GM12872 (cell line): ENCODE results near the gene BMP8B.

Experiments used
- CTCF ChIP-seq: IDR thresholded peaks from 3 replicates; pipeline ENCODE4 v1.5.1; 2011; ENCODE audit warnings: low read depth, mild to moderate bottlenecking, low read length, moderate library complexity; ENCODE audit not compliant: insufficient read depth

Gene BMP8B

GRCh38 chr1:39829791-39830533 lies 41.3 kb upstream of the BMP8B start:
- no peak for TF ChIP-seq CTCF

DNA sequence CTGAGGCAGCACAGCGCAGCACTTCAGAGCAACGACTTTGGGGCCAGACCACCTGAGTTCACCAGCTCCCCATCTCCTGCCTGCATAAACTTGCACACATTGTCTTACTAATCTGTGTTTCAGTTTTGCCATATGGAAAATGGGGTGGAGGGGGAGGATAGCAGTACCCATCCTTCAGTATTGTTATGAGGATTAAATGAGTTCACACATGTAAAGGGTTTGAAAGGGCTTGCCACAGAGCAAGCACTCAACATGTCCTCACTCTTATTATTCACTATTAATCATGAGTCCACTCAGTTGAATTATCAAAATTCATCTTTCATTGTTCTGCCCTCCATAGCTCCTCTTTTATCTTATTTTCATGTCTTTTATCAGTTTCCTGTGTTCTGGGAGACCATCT lies 40.1 kb upstream of the BMP8B start:
- TF ChIP-seq CTCF: no peak

GRCh38 chr1:39827201-39827600 lies 38.5 kb upstream of the BMP8B start:
- no peak for TF ChIP-seq CTCF

GRCh38 chr1:39826583-39826982 lies 37.9 kb upstream of the BMP8B start:
- no peak for TF ChIP-seq CTCF

DNA sequence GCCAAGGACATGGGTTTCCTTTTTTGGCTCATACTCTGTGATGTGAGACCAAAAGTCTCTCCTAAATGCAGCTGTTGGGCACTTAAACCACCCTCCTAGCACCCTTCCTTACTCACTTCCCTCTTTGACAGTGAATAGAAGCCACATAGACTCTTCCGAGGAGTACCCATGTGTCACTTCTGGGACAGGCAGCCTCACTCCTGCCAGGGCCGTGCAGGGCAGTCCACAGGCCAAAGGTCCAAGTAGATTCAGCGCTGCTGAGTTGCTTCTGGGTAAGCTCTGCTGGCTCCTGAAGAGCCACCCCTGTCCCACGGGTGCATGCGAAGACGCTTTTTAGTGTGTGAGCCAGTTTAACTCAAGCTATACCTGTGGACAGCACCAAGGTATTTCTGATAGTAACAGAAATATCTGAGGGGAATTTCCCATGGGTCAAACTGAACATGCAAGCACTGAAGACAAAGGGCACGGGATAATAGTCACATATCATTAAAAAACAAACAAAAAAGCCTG lies 36.8 kb upstream of the BMP8B start:
- TF ChIP-seq CTCF: no peak

DNA sequence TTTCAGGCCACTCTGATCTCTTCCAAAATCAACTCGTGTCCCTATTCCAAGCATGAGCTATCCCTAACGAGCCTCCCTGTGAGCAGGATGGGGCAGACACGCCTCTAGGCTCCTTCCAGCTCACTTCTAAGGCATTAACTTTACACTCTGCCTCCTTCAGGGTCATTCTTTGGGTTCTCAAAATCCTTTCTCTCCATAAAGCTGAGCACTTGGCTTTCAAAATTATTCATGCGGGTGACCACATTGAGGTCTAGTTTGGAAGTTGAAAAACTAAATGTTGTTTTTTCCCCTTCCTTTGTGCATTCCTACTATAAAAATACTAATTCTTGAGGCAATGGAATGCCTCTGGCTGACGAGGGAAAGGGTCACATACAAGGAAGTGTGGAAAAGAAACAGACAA lies 33.5 kb upstream of the BMP8B start:
- no peak for TF ChIP-seq CTCF

GRCh38 chr1:39819091-39819812 lies 30.6 kb upstream of the BMP8B start:
- no peak for TF ChIP-seq CTCF
